SIG-M5 (cell line): ENCODE measurements around the gene GTF3C1.
"Not testable (repeated sequence)": the region's sequence is repeated elsewhere in the genome, so short reads cannot be mapped to it uniquely, and the experiment has no call there.

Source experiments
- DNase-seq: peaks from one replicate; lab custom pipeline; 2025; lab: John Stamatoyannopoulos, UW

Gene GTF3C1

GRCh38 chr16:27441998-27442397, 107.7 kb downstream of the GTF3C1 start:
- DNase-seq = no peak

- no peak for DNase-seq
These were observed 108.4 kb downstream of the GTF3C1 start for GRCh38 chr16:27441276-27441675.

GRCh38 chr16:27439271-27440018, 110.3 kb downstream of the GTF3C1 start:
- DNase-seq = no peak

- DNase-seq = no peak
These were observed 111.8 kb downstream of the GTF3C1 start for GRCh38 chr16:27437946-27438345.

GRCh38 chr16:27436921-27437650, 112.6 kb downstream of the GTF3C1 start:
- no peak for DNase-seq

GRCh38 chr16:27436065-27436464, 113.6 kb downstream of the GTF3C1 start:
- DNase-seq = no peak

GRCh38 chr16:27435146-27435545, 114.6 kb downstream of the GTF3C1 start:
- DNase-seq = not testable (repeated sequence)

GRCh38 chr16:27434141-27435051, 115.3 kb downstream of the GTF3C1 start:
- DNase-seq = no peak

GRCh38 chr16:27433636-27434035, 116.1 kb downstream of the GTF3C1 start:
- no peak for DNase-seq

- DNase-seq = not testable (repeated sequence)
These were observed 116.5 kb downstream of the GTF3C1 start for GRCh38 chr16:27433191-27433590.

- no peak for DNase-seq
These were observed 117.2 kb downstream of the GTF3C1 start for GRCh38 chr16:27432558-27432957.

- no peak for DNase-seq
These were observed 117.8 kb downstream of the GTF3C1 start for GRCh38 chr16:27431773-27432532.

GRCh38 chr16:27430923-27431484, 118.7 kb downstream of the GTF3C1 start:
- DNase-seq = no peak

- DNase-seq = no peak
These were observed 119.2 kb downstream of the GTF3C1 start for GRCh38 chr16:27430512-27430911.

GRCh38 chr16:27429981-27430441, 119.7 kb downstream of the GTF3C1 start:
- DNase-seq = no peak

GRCh38 chr16:27429330-27429871, 120.3 kb downstream of the GTF3C1 start:
- no peak for DNase-seq

- no peak for DNase-seq
These were observed 121.5 kb downstream of the GTF3C1 start for GRCh38 chr16:27428026-27428785.

GRCh38 chr16:27427538-27427937, 122.2 kb downstream of the GTF3C1 start:
- DNase-seq = no peak

GRCh38 chr16:27426423-27427408, 123.0 kb downstream of the GTF3C1 start:
- DNase-seq = no peak
